ENCODE measurements around the gene CD96.

GRCh38 chr3:111700054-111700453 lies 158.1 kb downstream of the CD96 start:
- TF ChIP-seq CTCF (IDR thresholded peaks at IDR 0.05; ENCODE audit: insufficient read depth, low read depth, low read length) (no peak), EZH2 (IDR thresholded peaks at IDR 0.05; ENCODE audit: insufficient read depth, low read length) (no peak)
